Measurements from ENCODE around the gene RABGAP1L. TPM values are rescaled to one million over a fixed set of nuclear protein-coding genes. Genes with fewer than 3 reads are reported as not detected.

The RABGAP1L gene
- total RNA-seq, 3 donors from 2014 or later = 46.1 to 74.7 (median 59.2) TPM

GRCh38 chr1:174700314-174700713 lies 541.0 kb downstream of the RABGAP1L start:
- no peaks in the 10 kb centered on the region for H3K4me1 ChIP-seq (ENCODE audit: low read depth)
- DNase-seq = no peak
- intact Hi-C loops (cut with DNase I, micrococcal nuclease) = no loop called here
- no peaks in the 10 kb centered on the region for H3K36me3 ChIP-seq (ENCODE audit: low read depth)
- ATAC-seq = no peak
- H3K9me3 ChIP-seq = no peaks in the 10 kb centered on the region
- TF ChIP-seq, protein P1, sequence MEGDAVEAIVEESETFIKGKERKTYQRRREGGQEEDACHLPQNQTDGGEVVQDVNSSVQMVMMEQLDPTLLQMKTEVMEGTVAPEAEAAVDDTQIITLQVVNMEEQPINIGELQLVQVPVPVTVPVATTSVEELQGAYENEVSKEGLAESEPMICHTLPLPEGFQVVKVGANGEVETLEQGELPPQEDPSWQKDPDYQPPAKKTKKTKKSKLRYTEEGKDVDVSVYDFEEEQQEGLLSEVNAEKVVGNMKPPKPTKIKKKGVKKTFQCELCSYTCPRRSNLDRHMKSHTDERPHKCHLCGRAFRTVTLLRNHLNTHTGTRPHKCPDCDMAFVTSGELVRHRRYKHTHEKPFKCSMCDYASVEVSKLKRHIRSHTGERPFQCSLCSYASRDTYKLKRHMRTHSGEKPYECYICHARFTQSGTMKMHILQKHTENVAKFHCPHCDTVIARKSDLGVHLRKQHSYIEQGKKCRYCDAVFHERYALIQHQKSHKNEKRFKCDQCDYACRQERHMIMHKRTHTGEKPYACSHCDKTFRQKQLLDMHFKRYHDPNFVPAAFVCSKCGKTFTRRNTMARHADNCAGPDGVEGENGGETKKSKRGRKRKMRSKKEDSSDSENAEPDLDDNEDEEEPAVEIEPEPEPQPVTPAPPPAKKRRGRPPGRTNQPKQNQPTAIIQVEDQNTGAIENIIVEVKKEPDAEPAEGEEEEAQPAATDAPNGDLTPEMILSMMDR (IDR thresholded peaks at IDR 0.05) = no peak
- H3K4me3 ChIP-seq = no peak overlapping the region

DNA sequence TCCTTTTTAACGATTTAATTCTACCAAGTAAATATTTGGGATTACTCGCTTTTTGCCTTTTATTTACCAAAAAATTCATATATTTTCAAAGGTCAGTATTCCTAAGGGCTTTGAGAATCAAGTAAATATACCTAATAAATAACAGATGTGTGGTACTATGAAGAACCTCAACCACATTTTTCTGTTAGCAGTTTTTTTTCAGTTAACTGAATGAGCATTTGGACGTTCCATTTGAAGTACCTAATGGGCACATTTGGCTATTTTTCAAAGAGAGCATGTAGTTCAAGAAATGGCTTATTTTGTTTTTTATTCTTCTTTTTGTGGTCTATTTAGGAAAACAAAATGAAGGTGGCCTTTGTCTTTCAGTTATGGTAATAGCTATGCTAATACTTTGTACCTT lies 541.5 kb downstream of the RABGAP1L start:
- intact Hi-C loops (cut with DNase I, micrococcal nuclease) = no loop called here
- ATAC-seq = no peak
- Histone ChIP-seq H3K4me3 (no peak overlapping the region), H3K36me3 (ENCODE audit: low read depth) (no peaks in the 10 kb centered on the region), H3K4me1 (ENCODE audit: low read depth) (no peaks in the 10 kb centered on the region), H3K9me3 (no peaks in the 10 kb centered on the region)
- no peak for DNase-seq
- TF ChIP-seq, protein P1 (IDR thresholded peaks at IDR 0.05) = no peak

- ATAC-seq (no peak), DNase-seq (no peak)
- intact Hi-C loops (cut with DNase I, micrococcal nuclease) = no loop called here
- Histone ChIP-seq H3K9me3 (no peaks in the 10 kb centered on the region), H3K36me3 (ENCODE audit: low read depth) (no peaks in the 10 kb centered on the region), H3K4me3 (no peak overlapping the region), H3K4me1 (ENCODE audit: low read depth) (no peaks in the 10 kb centered on the region)
- TF ChIP-seq, protein P1 (IDR thresholded peaks at IDR 0.05) = no peak
Observed at GRCh38 chr1:174701565-174701964, 542.2 kb downstream of the RABGAP1L start.

DNA sequence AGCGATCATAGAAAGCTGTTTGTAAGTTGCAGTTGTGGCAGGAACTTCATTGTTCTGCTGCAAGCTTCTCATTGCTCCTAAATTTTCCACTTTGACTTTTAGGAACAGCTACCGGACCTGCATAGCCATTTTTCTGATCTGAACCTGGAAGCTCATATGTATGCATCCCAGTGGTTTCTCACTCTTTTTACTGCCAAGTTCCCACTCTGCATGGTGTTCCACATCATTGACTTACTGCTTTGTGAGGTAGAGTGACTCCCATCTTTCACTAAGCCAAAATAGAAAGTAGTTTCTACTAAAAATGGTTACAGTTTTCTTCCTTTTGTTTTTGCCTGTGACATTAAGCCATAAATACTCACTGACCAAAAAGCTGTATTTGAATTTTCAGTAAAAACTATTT lies 542.7 kb downstream of the RABGAP1L start:
- H3K36me3 ChIP-seq (ENCODE audit: low read depth) = no peaks in the 10 kb centered on the region
- ATAC-seq = no peak
- DNase-seq = no peak
- no peak overlapping the region for H3K4me3 ChIP-seq
- no peaks in the 10 kb centered on the region for H3K9me3 ChIP-seq
- intact Hi-C loops (cut with DNase I, micrococcal nuclease) = no loop called here
- TF ChIP-seq, protein P1 (IDR thresholded peaks at IDR 0.05) = no peak
- no peaks in the 10 kb centered on the region for H3K4me1 ChIP-seq (ENCODE audit: low read depth)

- TF ChIP-seq, protein P1 (IDR thresholded peaks at IDR 0.05) = no peak
- ATAC-seq (no peak), DNase-seq (no peak)
- Histone ChIP-seq H3K4me3 (no peak overlapping the region), H3K4me1 (ENCODE audit: low read depth) (no peaks in the 10 kb centered on the region), H3K36me3 (ENCODE audit: low read depth) (no peaks in the 10 kb centered on the region), H3K9me3 (no peaks in the 10 kb centered on the region)
- intact Hi-C loops (cut with DNase I, micrococcal nuclease) = no loop called here
Observed at GRCh38 chr1:174703309-174703708, 544.0 kb downstream of the RABGAP1L start.

- no peaks in the 10 kb centered on the region for H3K36me3 ChIP-seq (ENCODE audit: low read depth)
- no peaks in the 10 kb centered on the region for H3K4me1 ChIP-seq (ENCODE audit: low read depth)
- no peak overlapping the region for H3K4me3 ChIP-seq
- DNase-seq (no peak), ATAC-seq (no peak)
- intact Hi-C loops (cut with DNase I, micrococcal nuclease) = no loop called here
- TF ChIP-seq, protein P1 (IDR thresholded peaks at IDR 0.05) = no peak
- no peaks in the 10 kb centered on the region for H3K9me3 ChIP-seq
Observed at GRCh38 chr1:174704300-174704699, 545.0 kb downstream of the RABGAP1L start.

Measured in mucosa of descending colon (tissue), 3 donors.